GM12891 (cell line): ENCODE data around the gene CCR5.

Experiments
- POLR2A ChIP-seq: IDR thresholded peaks from 2 replicates; pipeline ENCODE4 v1.6.1; 2011; ENCODE audit warnings: low read depth, low read length, control low read depth
- POLR2AphosphoS5 ChIP-seq: IDR thresholded peaks from 2 replicates; pipeline ENCODE4 v1.6.1; 2011; ENCODE audit warnings: low read depth, low read length, control low read depth
- SPI1 ChIP-seq: IDR thresholded peaks from 2 replicates; pipeline ENCODE4 v1.6.1; 2011; ENCODE audit warnings: low read depth, low read length, control low read depth

DNA sequence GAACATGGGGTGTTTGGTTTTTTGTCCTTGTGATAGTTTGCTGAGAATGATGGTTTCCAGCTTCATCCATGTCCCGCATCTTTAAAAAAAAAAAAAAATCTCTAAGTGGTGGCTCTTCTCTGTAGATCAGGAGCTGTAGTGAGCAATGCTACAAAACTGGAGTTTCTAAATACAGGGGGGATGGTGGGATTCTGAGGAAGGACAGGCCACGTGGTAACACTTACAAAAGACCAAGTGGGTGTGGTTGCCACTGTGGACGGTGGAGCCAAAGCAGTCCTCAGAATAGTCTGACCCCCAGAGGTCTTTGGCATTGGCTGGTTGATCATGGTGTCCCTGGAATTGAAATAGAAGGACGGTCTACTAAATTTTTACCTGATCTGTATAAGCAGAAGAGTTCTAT is 44.0 kb downstream of the CCR5 start:
- TF ChIP-seq POLR2A (no peak), POLR2AphosphoS5 (no peak), SPI1 (no peak)
